GM18870 (cell line): ENCODE data around the gene CCDC85C.
A peak's percentile ranks its signal among the peaks of the same experiment; 100 is the strongest.

Experiments used
- ATAC-seq: cut with Tn5 transposase; IDR thresholded peaks from one replicate; pipeline ENCODE4 v1.9.1; 2021; ENCODE audit warnings: moderate library complexity; ENCODE audit not compliant: unreplicated experiment

CCDC85C gene

DNA sequence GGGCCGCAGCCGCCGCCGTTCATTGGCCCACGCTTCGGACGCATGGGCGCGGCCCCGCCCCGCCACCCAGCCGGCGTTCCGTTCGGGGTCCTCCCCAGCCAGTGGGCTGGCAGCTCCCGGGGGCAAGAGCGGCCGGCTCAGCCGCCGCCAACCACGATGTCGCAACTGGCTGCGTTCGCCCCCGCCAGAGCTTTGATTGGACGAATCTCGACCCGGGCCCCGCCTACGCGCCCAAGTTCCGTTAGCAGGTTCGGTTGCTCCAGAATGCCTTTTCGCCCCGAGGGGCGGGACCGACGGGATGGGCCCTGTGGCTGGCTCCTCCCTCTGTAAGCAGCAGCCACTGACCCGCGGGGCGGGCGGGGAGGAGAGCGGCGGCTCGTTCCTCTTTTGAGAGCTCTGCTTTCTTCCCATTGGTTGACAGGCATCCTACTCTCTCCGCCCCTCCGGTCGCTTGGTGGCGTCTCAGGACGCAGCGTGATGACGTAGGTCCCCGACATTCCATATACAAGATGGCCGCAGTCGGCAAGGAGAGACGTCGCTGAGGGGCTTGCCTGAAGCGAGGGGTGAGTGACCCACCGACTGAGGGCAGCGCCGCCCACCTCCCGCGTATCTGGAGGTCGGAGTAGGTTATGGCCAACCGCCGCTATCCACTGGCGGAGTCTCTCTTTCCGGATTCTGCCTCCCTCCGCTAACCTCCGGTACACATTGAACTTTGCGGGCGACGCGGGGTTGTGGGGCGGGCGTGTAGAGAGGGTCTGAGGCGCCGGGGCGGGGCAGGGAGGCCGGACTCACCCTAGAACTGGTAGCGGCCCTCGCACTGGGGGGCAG, 122.9 kb downstream of the CCDC85C start, which contains the start of gene CCNK:
Gene CCNK (plus strand): TSS at position 493 of the 828 bp plus-strand sequence. CDS start 11,269 bp downstream, outside the sequence.
- peak; percentile 94 for ATAC-seq

DNA sequence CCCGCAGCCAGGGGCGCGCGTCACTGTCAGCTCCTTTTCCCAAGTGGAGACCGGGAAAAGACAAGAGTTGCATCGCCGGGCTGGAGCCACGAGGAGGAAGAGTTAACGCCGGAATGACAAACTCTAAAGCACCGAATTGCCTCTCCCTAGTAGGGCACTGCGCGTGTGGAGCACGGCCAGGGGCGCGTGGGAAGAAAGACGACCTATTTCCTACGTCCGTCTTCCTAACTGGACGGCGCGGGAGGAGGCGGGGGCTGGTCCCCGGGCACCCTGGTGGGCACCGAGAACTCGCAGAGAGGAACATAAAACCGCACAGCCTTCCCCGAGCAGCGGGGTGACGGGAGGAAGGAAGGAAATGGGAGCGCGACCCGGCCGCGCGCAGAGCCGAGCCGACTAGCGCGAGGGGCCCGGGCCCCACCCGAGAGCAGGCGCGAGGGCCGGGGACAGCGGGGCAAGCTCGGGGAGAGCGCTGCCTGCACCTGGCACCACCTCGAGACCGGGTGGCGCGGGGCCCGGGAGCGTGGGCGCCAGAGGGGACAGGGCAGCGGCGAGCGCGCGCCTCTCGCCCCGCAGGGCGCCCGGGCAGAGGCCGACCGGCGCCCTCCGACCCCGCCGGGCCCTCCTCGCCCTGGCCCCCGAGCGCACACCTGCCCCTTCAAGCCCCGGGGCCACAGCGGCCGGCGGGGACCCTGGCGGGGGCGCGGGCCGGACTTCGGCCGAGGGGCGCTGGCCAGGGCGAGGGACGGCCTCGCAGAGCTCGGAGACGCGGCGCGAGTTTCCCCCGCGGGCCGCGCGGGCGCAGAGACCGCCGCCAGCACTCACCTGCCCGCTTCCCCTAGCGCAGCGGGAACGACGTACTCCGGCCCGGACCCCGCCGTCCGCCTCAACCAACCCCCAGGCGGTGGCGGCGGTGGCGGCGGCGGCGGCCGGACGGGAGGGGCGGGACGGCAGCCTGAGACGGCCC, 123.8 kb downstream of the CCDC85C start, which contains the start of gene SETD3:
Gene SETD3 (minus strand): TSS at position 954 of the 964 bp plus-strand sequence. CDS start 15,054 bp downstream, outside the sequence.
- peak; percentile 1 for ATAC-seq

DNA sequence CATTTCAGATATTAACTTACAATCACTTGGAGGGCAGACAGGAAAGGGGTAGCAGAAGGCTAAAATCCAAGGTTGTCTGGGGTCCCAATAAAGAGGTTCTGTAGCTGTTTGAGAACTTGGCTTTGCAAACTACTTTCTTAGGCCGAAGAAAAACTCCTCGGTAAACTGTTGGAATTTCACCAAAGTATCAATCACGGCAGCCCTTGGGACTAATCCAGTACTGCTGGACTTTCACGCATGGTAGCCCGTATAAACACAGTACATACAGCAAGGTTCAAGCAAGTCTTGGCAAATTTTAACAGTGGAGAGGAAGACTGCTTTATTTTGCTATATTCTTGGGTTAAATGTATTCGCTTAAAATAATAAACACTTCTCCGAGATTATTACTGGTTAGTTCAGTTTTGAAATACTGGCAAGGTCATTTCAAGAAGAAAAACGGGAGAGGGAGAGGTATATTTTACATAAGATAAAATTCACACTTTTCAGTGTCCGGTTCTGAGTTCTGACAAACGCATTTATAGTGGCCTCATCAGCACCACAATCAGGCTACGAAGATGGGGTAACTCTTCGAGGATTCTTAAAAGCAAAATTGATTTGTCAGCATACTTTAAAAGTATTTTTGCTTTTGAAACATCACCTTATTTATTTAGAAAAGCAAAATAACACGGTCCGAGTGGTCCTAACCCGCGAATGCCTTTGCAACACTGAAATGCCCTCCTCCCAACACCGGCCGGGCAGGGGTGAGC, 124.7 kb downstream of the CCDC85C start:
- no peak for ATAC-seq

DNA sequence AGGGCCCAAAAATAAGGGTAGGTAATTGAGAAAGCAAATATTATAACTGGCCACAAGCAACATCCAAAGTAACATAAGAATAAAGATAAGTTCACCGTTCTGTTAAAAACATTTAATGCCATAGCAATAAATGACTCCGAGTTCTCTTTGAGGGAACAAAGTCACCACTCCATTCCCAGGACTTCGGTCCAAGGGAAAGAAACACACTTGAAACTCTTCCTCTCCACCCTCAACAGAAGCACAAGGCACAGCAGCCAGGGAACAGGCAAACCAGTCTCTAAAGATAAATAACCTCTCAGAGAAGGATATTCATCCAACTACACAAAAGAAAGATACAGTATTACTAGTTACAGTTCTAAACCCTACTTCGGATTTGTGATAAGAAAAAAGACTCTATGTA, 125.9 kb downstream of the CCDC85C start:
- ATAC-seq: no peak

DNA sequence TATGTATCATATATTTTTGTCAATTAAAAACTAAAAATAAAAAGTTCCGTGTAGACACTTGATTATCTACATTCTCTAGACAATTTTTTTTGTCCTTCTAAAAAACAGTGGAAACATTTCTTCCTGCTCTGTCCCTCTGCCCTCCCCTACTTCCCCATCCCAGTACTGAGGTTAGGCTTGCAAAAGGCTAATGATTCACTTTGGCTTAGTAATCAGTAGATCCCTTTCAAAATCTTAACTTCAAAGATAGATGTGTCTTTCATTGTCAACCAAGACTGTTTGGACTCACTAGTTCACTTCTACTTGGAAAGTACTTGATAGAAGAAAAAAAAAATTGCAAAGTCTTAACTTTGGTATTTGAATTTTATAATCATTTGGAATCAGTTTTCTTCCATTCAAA, 127.1 kb downstream of the CCDC85C start:
- no peak for ATAC-seq

DNA sequence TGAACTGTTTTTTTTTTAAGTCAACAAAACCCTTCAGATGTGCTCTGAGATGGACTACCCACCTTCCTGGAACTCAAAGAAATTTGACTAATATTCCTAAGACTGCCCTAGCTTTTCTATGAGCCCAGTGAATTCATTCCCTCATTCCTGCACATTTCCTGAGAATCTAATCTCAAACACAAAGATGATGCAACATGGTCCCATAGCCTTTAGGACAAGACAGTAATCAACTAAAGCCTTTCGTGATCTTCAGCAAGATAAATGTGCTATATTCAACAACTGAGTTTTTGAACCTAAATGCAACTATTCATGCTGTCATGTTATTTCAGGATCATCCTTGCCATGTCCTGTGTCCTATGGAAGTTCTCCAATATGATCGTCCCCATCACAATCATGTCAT, 128.3 kb downstream of the CCDC85C start:
- no peak for ATAC-seq

DNA sequence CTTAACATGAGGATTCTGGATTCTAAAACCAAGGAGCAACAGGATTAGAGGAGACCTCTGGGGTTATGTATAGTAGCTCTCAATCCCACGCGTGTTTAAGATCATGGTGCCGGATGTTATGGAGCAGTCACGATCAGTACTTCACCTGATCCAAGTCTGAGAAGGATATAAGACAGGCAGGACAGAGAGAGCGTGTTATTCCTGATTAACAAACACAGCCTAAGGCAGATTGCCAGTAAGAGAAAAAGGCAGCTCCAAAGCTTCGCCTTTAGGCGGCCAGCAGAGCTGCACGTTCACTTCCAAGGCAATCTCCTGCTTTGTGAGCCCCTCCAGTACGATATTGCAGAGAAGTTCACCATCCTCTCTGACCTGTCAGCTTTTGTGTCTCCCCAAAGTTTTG, 128.8 kb downstream of the CCDC85C start:
- ATAC-seq: no peak

DNA sequence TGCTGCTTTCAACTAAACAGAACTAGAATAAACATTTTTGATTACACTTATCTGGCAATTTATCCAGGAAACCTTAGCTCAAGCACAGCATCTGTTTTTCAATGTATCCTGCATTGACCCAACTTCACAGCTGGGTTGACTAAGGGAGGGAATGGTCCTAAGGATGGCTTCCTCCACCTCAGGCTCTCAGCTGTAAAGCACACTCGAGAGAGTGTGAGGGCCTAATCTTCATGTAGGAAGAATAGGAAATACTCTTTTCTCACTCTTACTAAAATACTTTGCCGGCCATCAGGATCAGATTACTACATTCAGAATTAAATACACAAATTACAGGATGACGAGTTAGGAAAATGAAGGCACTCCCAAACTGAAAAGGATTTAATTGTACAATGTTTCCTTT, 130.5 kb downstream of the CCDC85C start:
- no peak for ATAC-seq

DNA sequence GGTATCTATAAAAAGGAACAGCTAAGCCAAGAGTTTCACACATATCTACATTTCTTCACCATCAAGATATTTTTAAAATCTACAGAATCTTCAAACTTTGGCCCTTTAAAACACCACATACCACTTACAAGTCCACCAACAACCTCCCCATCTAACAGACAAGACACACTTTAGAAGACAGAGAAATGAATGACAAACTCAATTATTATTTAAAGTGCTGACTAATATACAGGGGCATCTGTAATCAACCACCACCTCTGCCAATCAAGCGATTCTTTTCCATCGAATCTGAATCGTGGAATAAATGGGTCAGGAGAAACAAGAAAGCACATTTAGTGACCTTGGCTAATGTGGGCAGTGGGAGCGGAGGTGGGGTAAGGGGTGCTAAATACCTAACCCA, 131.1 kb downstream of the CCDC85C start:
- no peak for ATAC-seq

DNA sequence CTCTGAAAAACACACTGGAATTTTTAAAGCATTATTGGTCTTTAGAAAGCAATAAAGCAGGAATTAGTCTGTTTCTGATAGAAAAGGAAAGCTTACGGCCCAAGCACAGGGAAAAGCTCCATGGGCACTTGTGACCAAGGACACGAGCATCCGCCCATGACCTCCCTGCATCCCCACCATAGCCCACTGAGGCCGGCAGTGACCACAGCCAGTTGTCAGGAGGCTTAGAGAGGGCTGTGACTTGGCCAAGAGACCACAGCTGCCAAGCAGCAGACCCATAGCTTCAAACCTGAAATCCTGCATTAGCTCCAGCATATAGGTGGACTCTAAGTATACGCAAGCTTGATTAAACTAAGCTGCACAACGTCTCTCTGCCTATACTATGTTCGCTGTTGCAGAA, 132.3 kb downstream of the CCDC85C start:
- ATAC-seq: no peak

DNA sequence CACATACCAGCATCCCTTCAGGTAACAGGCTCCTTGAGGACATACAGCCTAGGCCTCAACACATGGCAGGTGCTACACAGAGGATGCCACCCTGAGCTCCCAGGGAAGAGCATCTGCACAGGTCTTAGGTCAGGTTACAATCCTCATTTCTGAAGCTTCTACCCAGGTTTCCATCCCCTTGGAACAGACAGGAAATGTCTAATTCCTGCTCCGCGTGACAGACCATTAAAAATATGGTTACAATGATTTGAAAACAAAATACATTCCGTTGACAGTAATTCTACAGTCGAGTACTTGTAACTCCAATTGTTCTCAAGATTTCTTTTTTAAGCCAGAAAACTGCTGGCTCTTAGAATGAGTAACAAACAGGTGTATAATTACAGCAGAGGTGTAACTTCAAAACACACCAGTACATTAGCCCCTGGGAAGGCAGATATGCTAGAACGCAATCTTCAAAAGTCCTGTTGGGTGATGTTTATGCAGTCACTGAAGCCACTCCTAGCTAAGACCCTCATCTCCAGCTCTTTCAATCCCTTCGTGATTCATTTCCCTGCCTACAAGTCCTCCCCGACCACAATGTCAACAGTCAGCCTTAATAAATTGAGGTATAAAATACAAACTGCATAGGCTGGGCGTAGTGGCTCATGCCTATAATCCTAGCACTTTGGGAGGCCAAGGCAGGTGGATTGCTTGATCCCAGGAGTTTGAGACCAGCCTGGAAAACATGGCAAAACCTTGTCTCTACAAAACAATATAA, 135.0 kb downstream of the CCDC85C start:
- ATAC-seq: no peak

DNA sequence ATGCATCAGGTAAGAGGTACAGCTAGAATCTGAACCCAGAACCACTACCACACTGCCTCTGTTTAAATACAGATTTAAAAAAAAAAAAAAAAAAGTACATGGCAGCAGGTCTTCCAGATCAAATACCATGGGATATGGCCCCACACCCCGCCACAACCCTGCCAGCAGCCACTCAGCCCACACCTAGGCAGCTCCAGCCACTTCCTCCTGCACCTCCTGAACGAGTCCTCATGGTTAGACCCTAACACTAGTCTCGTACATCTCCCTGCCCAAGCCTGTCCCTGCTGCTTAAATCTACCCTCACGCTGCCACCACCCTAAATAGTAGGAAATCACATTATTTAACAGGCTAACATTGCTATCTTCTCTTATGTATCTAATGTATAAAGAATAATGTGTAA, 135.9 kb downstream of the CCDC85C start:
- no peak for ATAC-seq

DNA sequence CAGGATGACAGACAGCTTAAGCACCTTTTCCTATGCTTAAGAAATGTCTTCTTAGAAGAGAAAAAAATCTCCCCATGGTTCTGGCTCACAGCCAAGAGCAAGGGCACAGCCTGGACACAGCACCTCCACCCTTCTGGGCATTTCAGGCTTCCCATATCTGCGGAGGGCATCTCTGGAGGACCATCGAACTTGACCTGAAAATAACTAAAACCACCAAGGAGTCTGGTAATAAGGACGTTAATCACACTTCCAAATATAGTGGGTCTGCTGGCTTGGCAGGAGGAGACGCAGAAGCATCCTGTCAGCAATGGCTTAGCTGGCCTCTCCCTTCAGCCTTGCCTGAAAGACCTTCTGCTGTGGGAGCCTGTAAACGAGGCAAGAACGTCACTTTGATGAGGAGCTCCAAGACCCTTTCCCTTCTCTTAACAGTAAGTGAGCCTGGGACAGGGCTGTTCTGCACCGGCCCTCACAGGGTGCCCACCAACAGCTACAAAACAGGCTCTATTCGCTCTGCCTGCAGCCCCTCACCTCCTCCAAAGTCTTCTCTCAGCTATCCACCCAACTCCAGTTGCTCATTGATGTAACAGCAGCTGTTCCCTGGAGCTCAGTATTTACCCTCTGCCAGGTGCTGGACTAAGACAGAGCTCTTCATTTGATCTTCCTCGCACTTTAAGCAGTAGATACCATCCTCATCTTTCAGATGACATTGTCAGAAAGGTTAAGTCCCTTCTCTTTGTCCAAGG, 136.5 kb downstream of the CCDC85C start:
- ATAC-seq: no peak

DNA sequence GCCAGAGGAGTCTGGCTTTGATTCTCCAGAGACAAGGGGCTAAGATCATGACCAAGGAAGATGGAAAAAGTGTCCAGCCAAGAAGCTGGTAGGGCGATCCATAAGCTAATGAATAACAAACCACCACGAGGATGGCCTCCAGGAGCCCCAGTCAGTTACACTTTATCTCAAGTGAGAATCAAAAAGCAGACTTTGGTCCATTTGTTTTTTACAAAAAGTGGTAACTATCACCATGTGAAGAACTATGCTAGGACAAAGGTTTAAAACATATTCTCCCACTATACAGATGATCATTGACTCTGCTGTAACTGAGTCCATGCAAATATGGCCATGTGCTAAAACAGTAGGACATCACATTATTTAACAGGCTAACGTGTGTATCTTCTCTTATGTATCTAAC, 137.2 kb downstream of the CCDC85C start:
- ATAC-seq: no peak

DNA sequence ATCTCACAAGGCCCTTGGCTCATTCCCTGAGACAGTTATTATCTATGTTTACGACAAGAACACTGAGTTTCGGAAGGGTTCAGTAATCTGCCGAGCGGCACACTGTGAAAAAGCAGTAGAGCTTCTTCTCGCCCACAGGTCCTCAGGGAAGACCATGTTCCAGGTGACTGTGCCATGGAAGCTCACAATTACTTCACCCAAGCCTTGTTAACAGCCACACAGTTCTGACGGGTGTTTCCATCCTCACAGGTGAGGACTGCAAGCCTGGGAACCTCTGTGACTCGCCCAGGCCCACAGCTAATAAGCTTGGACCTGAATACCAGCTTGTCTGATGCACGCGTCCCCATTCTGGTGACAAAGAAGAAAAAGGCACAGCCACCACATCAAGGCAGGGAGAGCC, 138.7 kb downstream of the CCDC85C start:
- ATAC-seq: no peak

DNA sequence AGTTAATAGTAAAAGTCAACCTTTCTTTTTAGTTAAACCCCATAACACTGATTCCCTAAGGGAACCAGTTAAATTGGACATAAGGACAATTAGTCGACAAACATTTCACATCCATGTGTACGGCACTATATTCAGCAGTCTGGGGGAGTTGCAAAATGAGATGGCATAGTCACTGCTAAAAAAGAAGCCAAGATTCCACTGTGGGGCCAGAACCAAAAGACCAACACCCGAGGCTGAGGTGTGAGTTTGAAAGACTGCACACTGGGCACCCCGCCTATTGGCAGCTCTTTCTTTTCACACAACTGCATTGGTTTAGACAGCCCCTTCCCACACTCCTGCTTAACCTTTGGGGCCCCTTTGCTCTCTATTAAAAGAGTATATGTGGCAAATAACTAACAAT, 140.0 kb downstream of the CCDC85C start:
- no peak for ATAC-seq

DNA sequence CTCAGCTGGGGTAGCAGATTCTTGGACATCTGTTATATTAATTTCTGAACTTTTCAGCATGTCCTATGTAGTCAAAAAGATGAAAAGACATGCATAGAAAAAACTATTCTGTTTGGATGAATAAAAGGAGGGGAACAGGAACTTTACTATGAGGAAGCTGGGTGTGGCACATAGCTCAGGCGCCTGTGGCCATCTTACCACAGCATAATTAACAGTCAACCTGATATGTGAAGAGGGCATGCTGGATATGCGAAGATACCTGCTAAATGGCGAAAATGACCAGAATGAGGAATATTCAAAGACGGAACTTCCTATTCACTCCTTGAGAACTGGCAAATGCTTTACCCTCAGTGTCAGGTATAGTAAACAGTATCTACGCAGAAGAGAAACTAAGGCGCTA, 141.8 kb downstream of the CCDC85C start:
- no peak for ATAC-seq

DNA sequence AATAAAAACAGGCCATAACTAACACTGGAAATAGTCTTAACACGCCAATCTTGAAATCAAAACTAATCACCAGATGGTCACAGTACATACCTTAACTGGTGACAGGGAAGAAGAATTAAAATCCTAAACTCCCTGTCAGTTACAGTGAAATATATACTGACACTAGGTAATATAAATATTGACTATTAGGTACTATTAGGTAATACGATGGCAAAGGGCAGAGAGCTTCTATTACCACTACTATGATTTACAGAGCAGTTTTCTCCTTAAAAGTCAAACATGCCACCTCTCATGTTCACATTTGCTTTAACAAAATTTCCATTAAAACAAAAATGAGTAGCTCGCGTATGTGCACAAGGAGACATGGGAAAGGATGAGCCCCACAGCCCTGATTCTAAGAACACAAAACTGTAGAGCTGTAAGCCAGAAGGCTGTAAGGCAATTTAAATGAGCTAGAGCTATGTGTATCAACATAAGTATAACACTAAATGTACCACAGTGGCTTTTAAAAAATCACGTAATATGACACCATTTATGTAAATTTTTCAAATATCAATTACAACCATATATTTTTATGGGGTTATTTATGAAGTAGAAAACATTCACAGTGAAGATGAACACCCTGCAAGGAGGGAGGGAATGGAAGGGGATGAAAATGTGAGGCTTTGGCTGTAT, 142.5 kb downstream of the CCDC85C start:
- ATAC-seq: no peak

DNA sequence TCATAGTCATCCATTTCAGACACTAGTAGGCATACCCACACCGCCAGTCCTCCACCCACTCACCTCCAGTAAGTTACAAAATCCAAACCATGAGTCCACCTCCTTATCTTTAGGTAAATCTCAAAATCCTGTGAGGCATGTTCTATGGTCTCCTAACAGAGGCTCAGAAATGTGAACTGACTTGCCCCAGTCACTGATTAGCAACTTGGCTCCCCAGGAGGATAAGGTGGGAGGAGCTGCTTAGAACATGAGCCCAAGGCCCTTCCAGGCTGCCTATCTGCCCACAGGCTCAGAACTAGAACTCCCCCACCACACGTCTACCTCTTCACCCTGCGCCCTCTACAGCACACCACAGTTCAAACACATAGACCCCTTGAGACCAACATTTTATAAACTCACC, 143.2 kb downstream of the CCDC85C start:
- no peak for ATAC-seq
